ENCODE results near the gene DDX28. TPM values are rescaled to one million over a fixed set of nuclear protein-coding genes. Genes with fewer than 3 reads are reported as not detected.
"Not testable (repeated sequence)": the region's sequence is repeated elsewhere in the genome, so short reads cannot be mapped to it uniquely, and the experiment has no call there.

The DDX28 gene
- total RNA-seq, 1 donor from 2014 or later = 6.2 TPM

DNA sequence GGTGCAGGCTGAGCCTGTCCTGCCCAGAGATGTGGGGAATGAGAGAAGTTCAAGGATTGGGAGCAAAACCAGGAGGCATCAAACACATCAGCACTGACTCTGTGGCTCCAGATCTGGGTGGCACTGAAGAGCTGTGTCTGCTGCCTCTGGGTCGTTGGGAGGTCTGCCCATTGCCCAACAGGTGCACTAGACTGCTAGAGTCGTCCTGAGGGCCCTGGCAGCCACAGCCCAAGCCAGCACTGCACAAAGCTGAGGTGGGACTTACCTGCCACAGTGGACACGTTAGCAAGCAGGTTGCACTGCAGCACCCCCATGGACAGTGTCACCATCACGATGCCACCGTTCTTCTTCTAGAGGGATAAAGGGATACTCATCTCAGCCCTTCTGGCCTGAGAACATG lies 46.0 kb downstream of the DDX28 start:
- no peak overlapping the region for H3K27ac Mint-ChIP-seq (ENCODE audit: unreplicated experiment)
- FAIRE-seq (no peak), DNase-seq (ENCODE audit: low read depth) (no peak)
- H3K36me3 Mint-ChIP-seq (ENCODE audit: low read depth, unreplicated experiment) = no peaks in the 10 kb centered on the region
- H3K27me3 ChIP-seq (ENCODE audit: insufficient read depth, low read length) = peaks cover 16% of the 10 kb centered on the region
- H3K4me3 Mint-ChIP-seq (ENCODE audit: unreplicated experiment) = no peak overlapping the region
- no peaks in the 10 kb centered on the region for H3K4me1 ChIP-seq (ENCODE audit: insufficient read depth, low read length)
- no peaks in the 10 kb centered on the region for H3K9me3 Mint-ChIP-seq (ENCODE audit: unreplicated experiment)
- H3K4me2 ChIP-seq (ENCODE audit: low read length) = no peak overlapping the region
- no peaks in the 10 kb centered on the region for H3K79me2 ChIP-seq (ENCODE audit: insufficient read depth, low read length)
- H3K27ac ChIP-seq (ENCODE audit: low read depth, low read length) = no peak overlapping the region
- H3K4me3 ChIP-seq (ENCODE audit: insufficient read depth, low read depth, low read length) = no peak overlapping the region
- H3K9me3 ChIP-seq (ENCODE audit: insufficient read depth, low read depth, low read length) = no peaks in the 10 kb centered on the region
- H3K36me3 ChIP-seq (ENCODE audit: insufficient read depth, low read length) = no peaks in the 10 kb centered on the region
- H3K9ac ChIP-seq (ENCODE audit: low read length) = no peak overlapping the region
- H4K20me1 ChIP-seq (ENCODE audit: insufficient read depth, low read length) = no peaks in the 10 kb centered on the region
- no peak overlapping the region for H2AFZ ChIP-seq (ENCODE audit: low read depth, low read length)
- TF ChIP-seq EZH2 (IDR thresholded peaks at IDR 0.05; ENCODE audit: insufficient read depth, low read length) = no peak
- TF ChIP-seq, protein P1, sequence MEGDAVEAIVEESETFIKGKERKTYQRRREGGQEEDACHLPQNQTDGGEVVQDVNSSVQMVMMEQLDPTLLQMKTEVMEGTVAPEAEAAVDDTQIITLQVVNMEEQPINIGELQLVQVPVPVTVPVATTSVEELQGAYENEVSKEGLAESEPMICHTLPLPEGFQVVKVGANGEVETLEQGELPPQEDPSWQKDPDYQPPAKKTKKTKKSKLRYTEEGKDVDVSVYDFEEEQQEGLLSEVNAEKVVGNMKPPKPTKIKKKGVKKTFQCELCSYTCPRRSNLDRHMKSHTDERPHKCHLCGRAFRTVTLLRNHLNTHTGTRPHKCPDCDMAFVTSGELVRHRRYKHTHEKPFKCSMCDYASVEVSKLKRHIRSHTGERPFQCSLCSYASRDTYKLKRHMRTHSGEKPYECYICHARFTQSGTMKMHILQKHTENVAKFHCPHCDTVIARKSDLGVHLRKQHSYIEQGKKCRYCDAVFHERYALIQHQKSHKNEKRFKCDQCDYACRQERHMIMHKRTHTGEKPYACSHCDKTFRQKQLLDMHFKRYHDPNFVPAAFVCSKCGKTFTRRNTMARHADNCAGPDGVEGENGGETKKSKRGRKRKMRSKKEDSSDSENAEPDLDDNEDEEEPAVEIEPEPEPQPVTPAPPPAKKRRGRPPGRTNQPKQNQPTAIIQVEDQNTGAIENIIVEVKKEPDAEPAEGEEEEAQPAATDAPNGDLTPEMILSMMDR (IDR thresholded peaks at IDR 0.05; ENCODE audit: insufficient read depth, low read depth, low read length) = no peak
- peaks cover 27% of the 10 kb centered on the region for H3K27me3 Mint-ChIP-seq (ENCODE audit: low read depth, unreplicated experiment)
- no peaks in the 10 kb centered on the region for H3K4me1 Mint-ChIP-seq (ENCODE audit: low read depth, unreplicated experiment)

DNA sequence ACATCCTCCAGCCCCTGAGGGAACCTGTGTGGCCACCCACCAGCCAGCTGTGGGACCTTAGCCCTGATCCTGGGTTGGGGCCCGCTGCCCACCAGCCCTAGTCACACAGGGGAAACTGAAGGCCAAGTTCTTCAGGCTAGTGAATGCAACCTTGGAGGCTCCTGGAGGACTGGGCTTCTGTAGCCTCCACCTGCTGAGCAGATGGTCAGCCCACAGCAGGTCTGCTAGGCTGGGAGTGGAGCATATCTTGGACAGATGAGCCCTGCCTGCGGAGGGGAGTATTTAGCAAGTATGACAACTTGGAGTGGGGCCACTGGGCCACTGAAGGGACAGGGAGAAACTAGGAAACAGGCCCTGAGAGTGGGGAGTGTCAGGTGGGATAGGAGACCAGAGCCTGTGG lies 46.8 kb downstream of the DDX28 start:
- H3K4me1 Mint-ChIP-seq (ENCODE audit: low read depth, unreplicated experiment) = no peaks in the 10 kb centered on the region
- Histone ChIP-seq H3K36me3 (ENCODE audit: insufficient read depth, low read length) (no peaks in the 10 kb centered on the region), H2AFZ (ENCODE audit: low read depth, low read length) (no peak overlapping the region), H3K4me2 (ENCODE audit: low read length) (no peak overlapping the region), H3K9ac (ENCODE audit: low read length) (no peak overlapping the region), H3K4me1 (ENCODE audit: insufficient read depth, low read length) (no peaks in the 10 kb centered on the region), H3K27ac (ENCODE audit: low read depth, low read length) (no peak overlapping the region), H3K27me3 (ENCODE audit: insufficient read depth, low read length) (peaks cover 16% of the 10 kb centered on the region), H4K20me1 (ENCODE audit: insufficient read depth, low read length) (no peaks in the 10 kb centered on the region), H3K79me2 (ENCODE audit: insufficient read depth, low read length) (no peaks in the 10 kb centered on the region), H3K9me3 (ENCODE audit: insufficient read depth, low read depth, low read length) (no peaks in the 10 kb centered on the region), H3K4me3 (ENCODE audit: insufficient read depth, low read depth, low read length) (no peak overlapping the region)
- no peak for TF ChIP-seq EZH2 (IDR thresholded peaks at IDR 0.05; ENCODE audit: insufficient read depth, low read length)
- TF ChIP-seq, protein P1 (IDR thresholded peaks at IDR 0.05; ENCODE audit: insufficient read depth, low read depth, low read length) = no peak
- DNase-seq (ENCODE audit: low read depth) (no peak), FAIRE-seq (no peak)
- H3K4me3 Mint-ChIP-seq (ENCODE audit: unreplicated experiment) = no peak overlapping the region
- H3K36me3 Mint-ChIP-seq (ENCODE audit: low read depth, unreplicated experiment) = no peaks in the 10 kb centered on the region
- H3K27me3 Mint-ChIP-seq (ENCODE audit: low read depth, unreplicated experiment) = peaks cover 27% of the 10 kb centered on the region
- H3K27ac Mint-ChIP-seq (ENCODE audit: unreplicated experiment) = no peak overlapping the region
- no peaks in the 10 kb centered on the region for H3K9me3 Mint-ChIP-seq (ENCODE audit: unreplicated experiment)

DNA sequence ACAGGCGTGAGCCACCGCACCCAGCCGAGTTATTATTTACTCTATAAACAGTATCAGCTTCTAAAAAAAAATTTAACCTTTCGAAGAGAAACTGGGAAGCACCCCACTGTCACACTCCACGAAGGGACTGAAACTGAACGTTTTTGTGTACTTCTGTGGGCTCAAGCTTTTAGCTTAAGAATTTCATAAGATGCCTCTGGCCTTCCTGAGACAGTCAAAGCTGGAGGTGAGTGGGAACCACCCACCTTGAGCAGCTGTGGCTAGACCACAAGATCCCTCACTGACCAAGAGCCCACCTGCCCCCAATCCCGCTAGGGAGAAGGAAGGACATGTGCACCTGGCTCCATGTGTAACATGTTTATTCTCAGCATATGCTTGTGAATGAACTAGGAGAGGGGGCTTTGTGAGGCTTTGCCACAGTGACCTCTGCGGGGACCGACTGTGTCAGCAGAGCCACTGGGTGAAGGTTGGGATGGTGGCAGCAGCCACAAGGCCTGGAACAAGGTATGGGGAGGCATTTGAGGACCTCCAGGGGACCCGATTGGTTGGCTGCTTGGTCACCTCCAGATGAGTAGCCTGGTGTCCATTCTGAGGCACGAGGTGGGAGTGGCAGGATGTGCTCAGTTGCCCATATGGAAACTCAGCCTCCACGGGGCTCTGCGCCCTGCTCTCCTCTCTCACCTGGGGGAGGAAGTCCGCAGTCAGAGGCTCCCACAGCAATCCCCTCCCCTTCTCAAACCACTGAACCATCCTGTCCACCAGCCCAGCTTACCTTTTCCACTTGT lies 47.5 kb downstream of the DDX28 start:
- Histone ChIP-seq H2AFZ (ENCODE audit: low read depth, low read length) (no peak overlapping the region), H3K79me2 (ENCODE audit: insufficient read depth, low read length) (no peaks in the 10 kb centered on the region), H4K20me1 (ENCODE audit: insufficient read depth, low read length) (no peaks in the 10 kb centered on the region), H3K4me1 (ENCODE audit: insufficient read depth, low read length) (no peaks in the 10 kb centered on the region), H3K4me3 (ENCODE audit: insufficient read depth, low read depth, low read length) (no peak overlapping the region), H3K27me3 (ENCODE audit: insufficient read depth, low read length) (peaks cover 16% of the 10 kb centered on the region), H3K9ac (ENCODE audit: low read length) (no peak overlapping the region), H3K9me3 (ENCODE audit: insufficient read depth, low read depth, low read length) (no peaks in the 10 kb centered on the region), H3K27ac (ENCODE audit: low read depth, low read length) (no peak overlapping the region), H3K36me3 (ENCODE audit: insufficient read depth, low read length) (no peaks in the 10 kb centered on the region), H3K4me2 (ENCODE audit: low read length) (no peak overlapping the region)
- no peaks in the 10 kb centered on the region for H3K4me1 Mint-ChIP-seq (ENCODE audit: low read depth, unreplicated experiment)
- FAIRE-seq = no peak
- TF ChIP-seq, protein P1 (IDR thresholded peaks at IDR 0.05; ENCODE audit: insufficient read depth, low read depth, low read length) = no peak
- no peak for TF ChIP-seq EZH2 (IDR thresholded peaks at IDR 0.05; ENCODE audit: insufficient read depth, low read length)
- peaks cover 25% of the 10 kb centered on the region for H3K27me3 Mint-ChIP-seq (ENCODE audit: low read depth, unreplicated experiment)
- no peaks in the 10 kb centered on the region for H3K9me3 Mint-ChIP-seq (ENCODE audit: unreplicated experiment)
- DNase-seq (ENCODE audit: low read depth) = no peak
- no peak overlapping the region for H3K4me3 Mint-ChIP-seq (ENCODE audit: unreplicated experiment)
- no peak overlapping the region for H3K27ac Mint-ChIP-seq (ENCODE audit: unreplicated experiment)
- no peaks in the 10 kb centered on the region for H3K36me3 Mint-ChIP-seq (ENCODE audit: low read depth, unreplicated experiment)

DNA sequence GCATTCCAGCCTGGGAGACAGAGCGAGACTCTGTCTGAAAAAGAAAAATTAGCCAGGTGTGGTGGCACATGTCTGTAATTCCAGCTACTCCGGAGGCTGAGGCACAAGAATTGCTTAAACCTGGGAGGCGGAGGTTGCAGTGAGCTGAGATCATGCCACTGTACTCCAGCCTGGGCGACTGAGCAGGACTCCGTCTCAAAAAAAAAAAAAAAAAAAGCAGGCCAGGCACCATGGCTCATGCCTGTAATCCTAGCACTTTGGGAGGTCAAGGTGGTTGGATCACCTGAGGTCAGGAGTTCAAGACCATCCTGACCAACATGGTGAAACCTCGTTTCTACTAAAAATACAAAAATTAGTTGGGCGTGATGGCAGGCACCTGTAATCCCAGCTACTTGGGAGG lies 50.7 kb downstream of the DDX28 start:
- not testable (repeated sequence) for H3K9me3 ChIP-seq (ENCODE audit: insufficient read depth, low read depth, low read length); H3K27ac Mint-ChIP-seq (ENCODE audit: unreplicated experiment); H3K4me1 Mint-ChIP-seq (ENCODE audit: low read depth, unreplicated experiment); H3K4me3 Mint-ChIP-seq (ENCODE audit: unreplicated experiment); H3K27ac ChIP-seq (ENCODE audit: low read depth, low read length); H3K9me3 Mint-ChIP-seq (ENCODE audit: unreplicated experiment); H3K4me2 ChIP-seq (ENCODE audit: low read length); H3K36me3 ChIP-seq (ENCODE audit: insufficient read depth, low read length); H3K36me3 Mint-ChIP-seq (ENCODE audit: low read depth, unreplicated experiment); H2AFZ ChIP-seq (ENCODE audit: low read depth, low read length); H3K9ac ChIP-seq (ENCODE audit: low read length); DNase-seq (ENCODE audit: low read depth); H3K4me3 ChIP-seq (ENCODE audit: insufficient read depth, low read depth, low read length); FAIRE-seq; H4K20me1 ChIP-seq (ENCODE audit: insufficient read depth, low read length)
- Histone ChIP-seq H3K27me3 (ENCODE audit: insufficient read depth, low read length) (peaks cover 10% of the 10 kb centered on the region), H3K79me2 (ENCODE audit: insufficient read depth, low read length) (peaks cover 11% of the 10 kb centered on the region), H3K4me1 (ENCODE audit: insufficient read depth, low read length) (peaks cover 11% of the 10 kb centered on the region)
- H3K27me3 Mint-ChIP-seq (ENCODE audit: low read depth, unreplicated experiment) = peaks cover 24% of the 10 kb centered on the region
